ENCODE results near the gene ZCCHC9. TPM values are rescaled to one million over a fixed set of nuclear protein-coding genes. Genes with fewer than 3 reads are reported as not detected.

ZCCHC9 gene
- total and polyA plus RNA-seq, 2 experiments from 2014 or later, result 18.9 to 20.2 TPM

DNA sequence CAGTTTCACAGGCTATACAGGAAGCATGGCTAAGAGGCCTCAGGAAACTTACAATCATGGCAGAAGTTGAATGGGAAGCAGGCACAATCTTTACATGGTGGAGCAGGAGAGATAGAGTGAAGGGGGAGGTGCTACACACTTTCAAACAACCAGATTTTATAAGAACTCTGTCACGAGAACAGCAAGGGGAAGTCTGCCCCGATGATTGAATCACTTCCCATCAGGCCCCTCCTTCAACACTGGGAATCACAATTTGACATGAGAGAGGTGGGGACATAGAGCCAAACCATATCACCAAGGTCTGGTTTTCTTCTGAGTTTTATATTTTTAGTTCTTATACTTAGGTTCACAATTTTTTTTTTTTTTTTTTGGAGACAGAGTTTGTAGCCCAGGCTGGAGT, 16.1 kb downstream of the ZCCHC9 start:
- H3K9ac ChIP-seq, result no peak overlapping the region
- no peaks in the 10 kb centered on the region for H4K20me1 ChIP-seq (ENCODE audit: insufficient read depth)
- H3K27ac ChIP-seq, result no peak overlapping the region
- H3F3A ChIP-seq (ENCODE audit: insufficient read depth), result peaks cover 23% of the 10 kb centered on the region
- no peak overlapping the region for H3K4me3 ChIP-seq
- in situ Hi-C loops (cut with MboI), result no loop called here
- H3K9me3 ChIP-seq (ENCODE audit: low read depth), result no peaks in the 10 kb centered on the region
- TF ChIP-seq EZH2phosphoT487 (IDR thresholded peaks at IDR 0.05; ENCODE audit: insufficient read depth, low read depth) (no peak), EZH2 (IDR thresholded peaks at IDR 0.05; ENCODE audit: insufficient read depth, poor library complexity, severe bottlenecking) (no peak)
- WGBS, 2 experiments (ENCODE audit: low coverage in 1 of 2, low lambda C conversion rate in 2 of 2, missing lambda C conversion rate in 2 of 2), result 53 to 63% methylated on average over 2 of the region's 2 CpGs
- no peaks in the 10 kb centered on the region for H3K27me3 ChIP-seq (replicated peaks; ENCODE audit: insufficient read depth)
- H3K4me2 ChIP-seq (ENCODE audit: unreplicated experiment), result no peak overlapping the region
- H3K79me2 ChIP-seq (ENCODE audit: insufficient read depth), result no peaks in the 10 kb centered on the region
- no peak for DNase-seq
- peaks cover 21% of the 10 kb centered on the region for H3K36me3 ChIP-seq (ENCODE audit: low read depth)
- H3K4me1 ChIP-seq (ENCODE audit: insufficient read depth), result peaks cover 23% of the 10 kb centered on the region; the same call in 1 of the 2 replicates
- H2AFZ ChIP-seq, result no peak overlapping the region
- no peaks in the 10 kb centered on the region for H3K9me2 ChIP-seq (ENCODE audit: insufficient read depth)

- Histone ChIP-seq H3K27ac (no peak overlapping the region), H3K9me3 (ENCODE audit: low read depth) (no peaks in the 10 kb centered on the region), H3K36me3 (ENCODE audit: low read depth) (no peaks in the 10 kb centered on the region), H2AFZ (no peak overlapping the region), H3K79me2 (ENCODE audit: insufficient read depth) (no peaks in the 10 kb centered on the region), H3K4me2 (ENCODE audit: unreplicated experiment) (no peak overlapping the region), H3K4me1 (ENCODE audit: insufficient read depth) (no peaks in the 10 kb centered on the region), H3K9me2 (ENCODE audit: insufficient read depth) (no peaks in the 10 kb centered on the region), H3F3A (ENCODE audit: insufficient read depth) (no peaks in the 10 kb centered on the region), H3K27me3 (replicated peaks; ENCODE audit: insufficient read depth) (no peaks in the 10 kb centered on the region), H3K9ac (no peak overlapping the region), H3K4me3 (no peak overlapping the region), H4K20me1 (ENCODE audit: insufficient read depth) (no peaks in the 10 kb centered on the region)
- DNase-seq, result peak; percentile 15
- no peak for TF ChIP-seq EZH2 (IDR thresholded peaks at IDR 0.05; ENCODE audit: insufficient read depth, poor library complexity, severe bottlenecking)
- TF ChIP-seq EZH2phosphoT487 (IDR thresholded peaks at IDR 0.05; ENCODE audit: insufficient read depth, low read depth), result no peak
- in situ Hi-C loops (cut with MboI), result no loop called here
- WGBS, 2 experiments (ENCODE audit: low coverage in 1 of 2, low lambda C conversion rate in 2 of 2, missing lambda C conversion rate in 2 of 2), result 71 to 79% methylated on average over 2 of the region's 2 CpGs
These were observed 25.2 kb downstream of the ZCCHC9 start for GRCh38 chr5:81326554-81326953.

DNA sequence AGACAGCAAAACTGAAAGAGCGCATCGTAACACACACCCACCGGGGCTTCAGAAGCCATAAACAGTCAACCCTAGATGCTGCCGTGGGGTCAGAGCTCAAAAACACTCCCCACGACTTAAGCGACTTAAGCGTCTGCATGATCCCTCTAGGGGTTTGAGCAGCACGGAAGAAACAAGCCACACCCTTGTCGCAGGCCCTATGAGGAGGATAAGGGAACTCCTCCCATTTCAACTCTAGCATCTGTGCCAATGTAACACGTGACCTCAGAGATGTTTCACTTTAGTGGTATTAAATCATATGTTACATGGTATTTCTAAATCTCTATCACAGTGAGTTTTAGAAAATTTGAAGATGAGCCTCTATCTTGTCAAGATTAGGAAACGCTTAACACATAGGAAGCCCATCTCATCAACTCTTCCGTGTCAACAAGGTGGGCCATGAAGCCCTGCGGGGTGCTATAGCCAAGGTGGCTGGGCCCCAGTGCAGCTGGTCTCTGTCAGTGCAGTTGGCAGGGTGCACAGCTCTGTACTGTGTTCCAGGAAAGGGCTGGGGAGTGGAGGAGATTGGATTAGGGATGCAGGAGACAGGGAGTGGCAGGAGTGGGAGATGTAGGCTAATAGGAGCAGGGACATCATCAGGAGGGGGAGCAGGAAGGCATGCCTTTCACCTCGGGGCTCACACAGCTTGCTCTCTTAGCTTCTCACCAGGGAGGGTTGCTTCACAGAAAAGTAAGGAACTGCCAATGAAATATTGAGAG, 33.1 kb downstream of the ZCCHC9 start:
- H4K20me1 ChIP-seq (ENCODE audit: insufficient read depth), result no peaks in the 10 kb centered on the region
- in situ Hi-C loops (cut with MboI), result no loop called here
- no peaks in the 10 kb centered on the region for H3K27me3 ChIP-seq (replicated peaks; ENCODE audit: insufficient read depth)
- H3K4me2 ChIP-seq (ENCODE audit: unreplicated experiment), result no peak overlapping the region
- H3K4me1 ChIP-seq (ENCODE audit: insufficient read depth), result no peaks in the 10 kb centered on the region
- no peaks in the 10 kb centered on the region for H3K9me3 ChIP-seq (ENCODE audit: low read depth)
- 70 to 71% methylated on average over 14 of the region's 14 CpGs for WGBS, 2 experiments (ENCODE audit: low coverage in 1 of 2, low lambda C conversion rate in 2 of 2, missing lambda C conversion rate in 2 of 2)
- no peak overlapping the region for H3K9ac ChIP-seq
- no peak overlapping the region for H2AFZ ChIP-seq
- no peak overlapping the region for H3K27ac ChIP-seq
- no peaks in the 10 kb centered on the region for H3F3A ChIP-seq (ENCODE audit: insufficient read depth)
- no peaks in the 10 kb centered on the region for H3K36me3 ChIP-seq (ENCODE audit: low read depth)
- no peaks in the 10 kb centered on the region for H3K79me2 ChIP-seq (ENCODE audit: insufficient read depth)
- TF ChIP-seq EZH2 (IDR thresholded peaks at IDR 0.05; ENCODE audit: insufficient read depth, poor library complexity, severe bottlenecking) (no peak), EZH2phosphoT487 (IDR thresholded peaks at IDR 0.05; ENCODE audit: insufficient read depth, low read depth) (no peak)
- H3K4me3 ChIP-seq, result no peak overlapping the region
- DNase-seq, result no peak
- H3K9me2 ChIP-seq (ENCODE audit: insufficient read depth), result no peaks in the 10 kb centered on the region

- Histone ChIP-seq H3K36me3 (ENCODE audit: low read depth) (no peaks in the 10 kb centered on the region), H3K79me2 (ENCODE audit: insufficient read depth) (no peaks in the 10 kb centered on the region), H3K9ac (no peak overlapping the region), H3K27me3 (replicated peaks; ENCODE audit: insufficient read depth) (no peaks in the 10 kb centered on the region), H3F3A (ENCODE audit: insufficient read depth) (no peaks in the 10 kb centered on the region), H3K4me3 (no peak overlapping the region), H3K27ac (no peak overlapping the region), H3K4me2 (ENCODE audit: unreplicated experiment) (no peak overlapping the region), H3K4me1 (ENCODE audit: insufficient read depth) (no peaks in the 10 kb centered on the region), H3K9me3 (ENCODE audit: low read depth) (no peaks in the 10 kb centered on the region), H4K20me1 (ENCODE audit: insufficient read depth) (no peaks in the 10 kb centered on the region), H3K9me2 (ENCODE audit: insufficient read depth) (no peaks in the 10 kb centered on the region), H2AFZ (no peak overlapping the region)
- WGBS, 2 experiments (ENCODE audit: low coverage in 1 of 2, low lambda C conversion rate in 2 of 2, missing lambda C conversion rate in 2 of 2), result 25 to 27% methylated on average over 2 of the region's 2 CpGs
- in situ Hi-C loops (cut with MboI), result no loop called here
- DNase-seq, result no peak
- TF ChIP-seq EZH2 (IDR thresholded peaks at IDR 0.05; ENCODE audit: insufficient read depth, poor library complexity, severe bottlenecking) (no peak), EZH2phosphoT487 (IDR thresholded peaks at IDR 0.05; ENCODE audit: insufficient read depth, low read depth) (no peak)
These were observed 34.6 kb downstream of the ZCCHC9 start for GRCh38 chr5:81335946-81336345.

Data from GM23248 (cell line).